ENCODE measurements around the gene SETD9.

Gene SETD9

DNA sequence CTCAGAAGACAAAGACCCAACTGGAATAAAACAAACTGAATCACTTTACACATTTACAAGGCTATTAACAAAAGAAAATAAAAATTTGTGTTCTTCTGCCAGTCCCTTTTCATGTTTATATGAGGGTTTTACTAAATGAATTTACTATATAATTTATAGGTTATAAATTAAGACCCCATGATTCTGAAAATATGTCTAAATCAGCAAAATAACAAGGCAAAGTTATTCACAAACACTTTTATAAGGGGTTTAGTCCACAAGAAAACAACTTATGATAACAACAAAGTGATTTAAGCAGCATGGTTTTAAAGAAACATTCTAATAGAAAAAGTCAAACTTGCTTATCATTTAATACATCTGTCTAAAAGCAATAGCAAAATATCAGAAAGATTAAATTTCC, 37.7 kb downstream of the SETD9 start:
- no peak for TF ChIP-seq TCF4 (CRISPR knock-in tag; IDR thresholded peaks at IDR 0.05; ENCODE audit: borderline replicate concordance)
- no peak for ATAC-seq

DNA sequence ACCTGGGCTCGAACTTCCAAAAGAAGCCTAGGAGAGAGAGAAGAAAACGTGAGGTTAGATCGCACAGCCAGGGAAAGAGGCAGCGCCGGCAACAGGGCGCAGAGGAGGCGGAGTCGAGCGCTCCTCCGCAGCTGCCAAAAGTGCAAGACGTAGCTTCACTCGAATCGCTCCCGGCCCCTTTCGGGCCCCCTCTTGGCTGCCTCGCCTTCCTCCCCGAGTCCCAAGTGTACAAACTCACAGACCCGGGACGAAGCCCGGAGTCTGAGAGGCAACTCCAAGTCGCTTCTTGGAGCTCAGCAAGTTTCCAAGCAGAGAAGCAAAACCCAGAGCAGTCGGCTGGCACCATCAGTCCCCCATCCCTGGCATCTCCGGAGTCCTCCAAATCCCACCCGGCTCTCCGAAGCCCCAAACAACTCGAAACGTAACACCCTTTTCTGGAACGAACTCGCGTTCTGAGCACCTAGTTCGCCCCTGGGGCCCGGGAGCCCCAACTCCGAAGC, 41.3 kb downstream of the SETD9 start:
- no peak for TF ChIP-seq ZNF70 (CRISPR knock-in tag; IDR thresholded peaks at IDR 0.05)
- no peak for TF ChIP-seq OSR1 (CRISPR knock-in tag; IDR thresholded peaks at IDR 0.05)
- no peak for TF ChIP-seq ZFP3 (CRISPR knock-in tag; IDR thresholded peaks at IDR 0.05)
- no peak for TF ChIP-seq ESRRG (CRISPR knock-in tag; IDR thresholded peaks at IDR 0.05)
- no peak for TF ChIP-seq BACH2 (CRISPR knock-in tag; IDR thresholded peaks at IDR 0.05; ENCODE audit: borderline replicate concordance)
- TF ChIP-seq, protein P1, sequence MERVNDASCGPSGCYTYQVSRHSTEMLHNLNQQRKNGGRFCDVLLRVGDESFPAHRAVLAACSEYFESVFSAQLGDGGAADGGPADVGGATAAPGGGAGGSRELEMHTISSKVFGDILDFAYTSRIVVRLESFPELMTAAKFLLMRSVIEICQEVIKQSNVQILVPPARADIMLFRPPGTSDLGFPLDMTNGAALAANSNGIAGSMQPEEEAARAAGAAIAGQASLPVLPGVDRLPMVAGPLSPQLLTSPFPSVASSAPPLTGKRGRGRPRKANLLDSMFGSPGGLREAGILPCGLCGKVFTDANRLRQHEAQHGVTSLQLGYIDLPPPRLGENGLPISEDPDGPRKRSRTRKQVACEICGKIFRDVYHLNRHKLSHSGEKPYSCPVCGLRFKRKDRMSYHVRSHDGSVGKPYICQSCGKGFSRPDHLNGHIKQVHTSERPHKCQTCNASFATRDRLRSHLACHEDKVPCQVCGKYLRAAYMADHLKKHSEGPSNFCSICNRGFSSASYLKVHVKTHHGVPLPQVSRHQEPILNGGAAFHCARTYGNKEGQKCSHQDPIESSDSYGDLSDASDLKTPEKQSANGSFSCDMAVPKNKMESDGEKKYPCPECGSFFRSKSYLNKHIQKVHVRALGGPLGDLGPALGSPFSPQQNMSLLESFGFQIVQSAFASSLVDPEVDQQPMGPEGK (CRISPR knock-in tag; IDR thresholded peaks at IDR 0.05; ENCODE audit: borderline replicate concordance) = no peak
- TF ChIP-seq, protein P2, sequence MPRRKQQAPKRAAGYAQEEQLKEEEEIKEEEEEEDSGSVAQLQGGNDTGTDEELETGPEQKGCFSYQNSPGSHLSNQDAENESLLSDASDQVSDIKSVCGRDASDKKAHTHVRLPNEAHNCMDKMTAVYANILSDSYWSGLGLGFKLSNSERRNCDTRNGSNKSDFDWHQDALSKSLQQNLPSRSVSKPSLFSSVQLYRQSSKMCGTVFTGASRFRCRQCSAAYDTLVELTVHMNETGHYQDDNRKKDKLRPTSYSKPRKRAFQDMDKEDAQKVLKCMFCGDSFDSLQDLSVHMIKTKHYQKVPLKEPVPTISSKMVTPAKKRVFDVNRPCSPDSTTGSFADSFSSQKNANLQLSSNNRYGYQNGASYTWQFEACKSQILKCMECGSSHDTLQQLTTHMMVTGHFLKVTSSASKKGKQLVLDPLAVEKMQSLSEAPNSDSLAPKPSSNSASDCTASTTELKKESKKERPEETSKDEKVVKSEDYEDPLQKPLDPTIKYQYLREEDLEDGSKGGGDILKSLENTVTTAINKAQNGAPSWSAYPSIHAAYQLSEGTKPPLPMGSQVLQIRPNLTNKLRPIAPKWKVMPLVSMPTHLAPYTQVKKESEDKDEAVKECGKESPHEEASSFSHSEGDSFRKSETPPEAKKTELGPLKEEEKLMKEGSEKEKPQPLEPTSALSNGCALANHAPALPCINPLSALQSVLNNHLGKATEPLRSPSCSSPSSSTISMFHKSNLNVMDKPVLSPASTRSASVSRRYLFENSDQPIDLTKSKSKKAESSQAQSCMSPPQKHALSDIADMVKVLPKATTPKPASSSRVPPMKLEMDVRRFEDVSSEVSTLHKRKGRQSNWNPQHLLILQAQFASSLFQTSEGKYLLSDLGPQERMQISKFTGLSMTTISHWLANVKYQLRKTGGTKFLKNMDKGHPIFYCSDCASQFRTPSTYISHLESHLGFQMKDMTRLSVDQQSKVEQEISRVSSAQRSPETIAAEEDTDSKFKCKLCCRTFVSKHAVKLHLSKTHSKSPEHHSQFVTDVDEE (CRISPR knock-in tag; IDR thresholded peaks at IDR 0.05) = no peak
- TF ChIP-seq, protein P3, sequence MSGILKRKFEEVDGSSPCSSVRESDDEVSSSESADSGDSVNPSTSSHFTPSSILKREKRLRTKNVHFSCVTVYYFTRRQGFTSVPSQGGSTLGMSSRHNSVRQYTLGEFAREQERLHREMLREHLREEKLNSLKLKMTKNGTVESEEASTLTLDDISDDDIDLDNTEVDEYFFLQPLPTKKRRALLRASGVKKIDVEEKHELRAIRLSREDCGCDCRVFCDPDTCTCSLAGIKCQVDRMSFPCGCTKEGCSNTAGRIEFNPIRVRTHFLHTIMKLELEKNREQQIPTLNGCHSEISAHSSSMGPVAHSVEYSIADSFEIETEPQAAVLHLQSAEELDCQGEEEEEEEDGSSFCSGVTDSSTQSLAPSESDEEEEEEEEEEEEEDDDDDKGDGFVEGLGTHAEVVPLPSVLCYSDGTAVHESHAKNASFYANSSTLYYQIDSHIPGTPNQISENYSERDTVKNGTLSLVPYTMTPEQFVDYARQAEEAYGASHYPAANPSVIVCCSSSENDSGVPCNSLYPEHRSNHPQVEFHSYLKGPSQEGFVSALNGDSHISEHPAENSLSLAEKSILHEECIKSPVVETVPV (CRISPR knock-in tag; IDR thresholded peaks at IDR 0.05) = no peak
- no peak for TF ChIP-seq GLIS3 (CRISPR knock-in tag; IDR thresholded peaks at IDR 0.05)
- TF ChIP-seq SNAI2 (CRISPR knock-in tag; IDR thresholded peaks at IDR 0.05) = no peak
- TF ChIP-seq ISL1 (CRISPR knock-in tag; IDR thresholded peaks at IDR 0.05) = no peak
- no peak for TF ChIP-seq CSDC2 (CRISPR knock-in tag; IDR thresholded peaks at IDR 0.05)
- no peak for TF ChIP-seq RARB (CRISPR knock-in tag; IDR thresholded peaks at IDR 0.05)
- TF ChIP-seq TOX (CRISPR knock-in tag; IDR thresholded peaks at IDR 0.05; ENCODE audit: borderline replicate concordance) = no peak
- TF ChIP-seq, protein P4, sequence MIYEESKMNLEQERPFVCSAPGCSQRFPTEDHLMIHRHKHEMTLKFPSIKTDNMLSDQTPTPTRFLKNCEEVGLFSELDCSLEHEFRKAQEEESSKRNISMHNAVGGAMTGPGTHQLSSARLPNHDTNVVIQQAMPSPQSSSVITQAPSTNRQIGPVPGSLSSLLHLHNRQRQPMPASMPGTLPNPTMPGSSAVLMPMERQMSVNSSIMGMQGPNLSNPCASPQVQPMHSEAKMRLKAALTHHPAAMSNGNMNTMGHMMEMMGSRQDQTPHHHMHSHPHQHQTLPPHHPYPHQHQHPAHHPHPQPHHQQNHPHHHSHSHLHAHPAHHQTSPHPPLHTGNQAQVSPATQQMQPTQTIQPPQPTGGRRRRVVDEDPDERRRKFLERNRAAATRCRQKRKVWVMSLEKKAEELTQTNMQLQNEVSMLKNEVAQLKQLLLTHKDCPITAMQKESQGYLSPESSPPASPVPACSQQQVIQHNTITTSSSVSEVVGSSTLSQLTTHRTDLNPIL (CRISPR knock-in tag; IDR thresholded peaks at IDR 0.05; ENCODE audit: low read depth) = no peak
- no peak for TF ChIP-seq TCF4 (CRISPR knock-in tag; IDR thresholded peaks at IDR 0.05; ENCODE audit: borderline replicate concordance)
- TF ChIP-seq ZFP30 (CRISPR knock-in tag; IDR thresholded peaks at IDR 0.05) = no peak
- TF ChIP-seq, protein P5, sequence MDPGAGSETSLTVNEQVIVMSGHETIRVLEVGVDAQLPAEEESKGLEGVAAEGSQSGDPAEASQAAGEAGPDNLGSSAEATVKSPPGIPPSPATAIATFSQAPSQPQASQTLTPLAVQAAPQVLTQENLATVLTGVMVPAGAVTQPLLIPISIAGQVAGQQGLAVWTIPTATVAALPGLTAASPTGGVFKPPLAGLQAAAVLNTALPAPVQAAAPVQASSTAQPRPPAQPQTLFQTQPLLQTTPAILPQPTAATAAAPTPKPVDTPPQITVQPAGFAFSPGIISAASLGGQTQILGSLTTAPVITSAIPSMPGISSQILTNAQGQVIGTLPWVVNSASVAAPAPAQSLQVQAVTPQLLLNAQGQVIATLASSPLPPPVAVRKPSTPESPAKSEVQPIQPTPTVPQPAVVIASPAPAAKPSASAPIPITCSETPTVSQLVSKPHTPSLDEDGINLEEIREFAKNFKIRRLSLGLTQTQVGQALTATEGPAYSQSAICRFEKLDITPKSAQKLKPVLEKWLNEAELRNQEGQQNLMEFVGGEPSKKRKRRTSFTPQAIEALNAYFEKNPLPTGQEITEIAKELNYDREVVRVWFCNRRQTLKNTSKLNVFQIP (CRISPR knock-in tag; IDR thresholded peaks at IDR 0.05; ENCODE audit: borderline replicate concordance, low read depth) = no peak
- peak; percentile 90 for ATAC-seq

DNA sequence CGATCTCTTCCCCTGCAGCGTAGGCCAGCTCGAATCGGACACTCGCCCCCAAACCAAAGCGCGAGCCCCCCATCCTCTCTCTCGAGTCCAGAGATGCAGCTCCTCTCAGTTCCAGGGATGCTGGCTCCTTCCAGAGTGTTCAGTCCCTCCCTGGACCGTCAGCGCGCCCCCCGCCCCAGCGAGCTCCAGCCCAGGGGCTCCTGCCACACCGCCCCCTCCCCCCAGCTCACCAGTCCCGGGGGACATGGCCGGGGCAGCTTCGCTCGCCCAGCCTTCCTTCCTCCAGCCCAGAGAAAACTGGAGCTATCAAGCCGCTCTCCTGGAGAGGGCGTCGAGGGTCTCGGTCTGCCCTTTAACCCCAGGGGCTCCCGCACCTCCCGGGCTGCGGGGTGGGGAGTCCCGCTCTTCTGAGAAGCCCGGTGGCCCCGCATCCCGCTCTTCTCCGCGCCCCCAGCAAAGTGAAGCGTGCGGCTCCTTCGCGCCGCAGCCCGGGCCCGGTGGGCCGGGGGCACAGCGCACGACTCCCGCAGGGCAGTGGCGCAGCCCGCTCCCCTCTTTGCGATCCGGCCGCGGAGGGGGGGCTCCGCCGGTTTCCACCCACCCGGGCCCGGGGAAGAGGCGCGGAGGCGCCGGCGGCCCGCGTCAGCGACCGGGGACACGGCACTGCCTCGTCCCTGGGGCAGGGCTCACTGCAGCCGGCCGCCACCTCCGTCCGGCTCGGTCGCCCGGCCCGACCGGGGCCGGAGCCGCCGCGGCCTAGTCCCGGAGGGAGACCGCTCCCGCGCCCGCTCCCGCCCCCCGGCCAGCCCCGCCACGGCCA, 41.9 kb downstream of the SETD9 start:
- ATAC-seq = peak; percentile 42

More for the DNA sequence above, 41.9 kb downstream of the SETD9 start:
- TF ChIP-seq ZFP3 (CRISPR knock-in tag; IDR thresholded peaks at IDR 0.05) (no peak), TOX (CRISPR knock-in tag; IDR thresholded peaks at IDR 0.05; ENCODE audit: borderline replicate concordance) (no peak), ESRRG (CRISPR knock-in tag; IDR thresholded peaks at IDR 0.05) (no peak), ZNF8 (CRISPR knock-in tag; IDR thresholded peaks at IDR 0.05) (no peak), PPARA (CRISPR knock-in tag; IDR thresholded peaks at IDR 0.05; ENCODE audit: borderline replicate concordance) (no peak), GLIS3 (CRISPR knock-in tag; IDR thresholded peaks at IDR 0.05) (no peak), ZC3H10 (CRISPR knock-in tag; IDR thresholded peaks at IDR 0.05) (no peak), CSDC2 (CRISPR knock-in tag; IDR thresholded peaks at IDR 0.05) (no peak), BACH2 (CRISPR knock-in tag; IDR thresholded peaks at IDR 0.05; ENCODE audit: borderline replicate concordance) (no peak)
- TF ChIP-seq, protein P5 (CRISPR knock-in tag; IDR thresholded peaks at IDR 0.05; ENCODE audit: borderline replicate concordance, low read depth) = no peak
